Liver (tissue), 9 donors: ENCODE results near the gene AHI1. TPM values are rescaled to one million over a fixed set of nuclear protein-coding genes. Genes with fewer than 3 reads are reported as not detected.

Experiments used
- DNase-seq: peaks from one replicate; pipeline ENCODE4 v3.0.0-alpha.2; 2017; ENCODE audit warnings: low spot score
- H3K27ac ChIP-seq, 2 donors: one replicate each; pipeline ENCODE4 v1.7.0; 2013; ENCODE audit warnings: inconsistent platforms in 2 of 2, low read length in 2 of 2, control low read depth in 1 of 2, low read depth in 1 of 2, mild to moderate bottlenecking in 1 of 2
- H3K27me3 ChIP-seq, 4 donors: one replicate each; pipeline versions ENCODE4 v1.6.1 to v1.7.0; 2013; ENCODE audit warnings: low read length in 3 of 4, inconsistent platforms in 1 of 4, mild to moderate bottlenecking in 1 of 4, moderate library complexity in 1 of 4; ENCODE audit not compliant: control insufficient read depth in 4 of 4, insufficient read depth in 4 of 4
- H3K36me3 ChIP-seq, 4 donors: one replicate each; pipeline versions ENCODE4 v1.6.1 to v1.7.0; 2013; ENCODE audit warnings: low read length in 3 of 4, mild to moderate bottlenecking in 3 of 4, low read depth in 1 of 4, moderate library complexity in 1 of 4; ENCODE audit not compliant: control insufficient read depth in 4 of 4, insufficient read depth in 3 of 4
- H3K4me1 ChIP-seq, 4 donors: one replicate each; pipeline versions ENCODE4 v1.6.1 to v1.7.0; 2013; ENCODE audit warnings: low read length in 3 of 4, mild to moderate bottlenecking in 3 of 4, moderate library complexity in 1 of 4; ENCODE audit not compliant: control insufficient read depth in 4 of 4, insufficient read depth in 4 of 4
- H3K4me3 ChIP-seq, 3 donors: one replicate each; pipeline versions ENCODE4 v1.6.1 to v1.7.0; 2013; ENCODE audit warnings: low read length in 3 of 3, control low read depth in 1 of 3, low read depth in 1 of 3, mild to moderate bottlenecking in 1 of 3
- H3K9ac ChIP-seq, 2 donors: one replicate each; pipeline ENCODE4 v1.7.0; 2013; ENCODE audit warnings: low read length in 2 of 2, mild to moderate bottlenecking in 2 of 2, moderate library complexity in 2 of 2, control low read depth in 1 of 2, low read depth in 1 of 2
- H3K9me3 ChIP-seq, 4 donors: one replicate each; pipeline versions ENCODE4 v1.6.1 to v1.7.0; 2013; ENCODE audit warnings: low read length in 3 of 4; ENCODE audit not compliant: control insufficient read depth in 4 of 4
- EGR1 ChIP-seq, 2 donors: IDR thresholded peaks; 2 replicates each; pipeline ENCODE4 v1.6.1; 2016 to 2018; ENCODE audit warnings: antibody characterized with exemption in 2 of 2, low read depth in 2 of 2
- FOXA1 ChIP-seq: IDR thresholded peaks from 2 replicates; pipeline ENCODE4 v1.6.1; 2016; ENCODE audit warnings: antibody characterized with exemption
- HNF4G ChIP-seq: IDR thresholded peaks from 2 replicates; pipeline ENCODE4 v1.6.1; 2016; ENCODE audit warnings: antibody characterized with exemption
- NR2F2 ChIP-seq: IDR thresholded peaks from 2 replicates; pipeline ENCODE4 v1.6.1; 2016; ENCODE audit warnings: antibody characterized with exemption
- RXRA ChIP-seq, 2 donors: IDR thresholded peaks; 2 replicates each; pipeline ENCODE4 v1.6.1; 2017 to 2018; ENCODE audit warnings: antibody characterized with exemption in 2 of 2, mild to moderate bottlenecking in 1 of 2
- WGBS: extraction: QIAGEN DNeasy Blood & Tissue Kit; methylation state at CpG from one replicate; pipeline ENCODE4 v1.1.7; 2013; 5-methylcytosine and 5-hydroxymethylcytosine counted together
- polyA plus RNA-seq, 2 donors: library from polyadenylated mRNA; stranded (reverse) in 1 of 2; unstranded in 1 of 2; fragments of 200-250 nt in 1 of 2; fragments of >200 nt in 1 of 2; fragmentation: Nextera tagmentation in 1 of 2; extraction: Ambion mirVana in 1 of 2; gene quantifications; one replicate each; pipeline versions ENCODE4 v1.2.1 to v1.2.3, GENCODE V29; 2013 to 2015
- total RNA-seq, 2 donors: library from RNA; depleted of rRNA; stranded (reverse); fragments of >200 nt; gene quantifications; one replicate each; pipeline ENCODE4 v1.2.3, GENCODE V29; 2014
- TF ChIP-seq, protein P1 (sequence below): IDR thresholded peaks from 2 replicates; pipeline ENCODE4 v1.6.1; 2016; ENCODE audit warnings: antibody characterized with exemption
- TF ChIP-seq, protein P2 (sequence below): IDR thresholded peaks from 2 replicates; pipeline ENCODE4 v1.6.1; 2016; ENCODE audit warnings: antibody characterized with exemption
- TF ChIP-seq, protein P3 (sequence below): IDR thresholded peaks from 2 replicates; pipeline ENCODE4 v1.6.1; 2016; ENCODE audit warnings: antibody characterized with exemption
- TF ChIP-seq, protein P4 (sequence below): IDR thresholded peaks from 2 replicates; pipeline ENCODE4 v1.6.1; 2016; ENCODE audit warnings: antibody characterized with exemption, mild to moderate bottlenecking
- donor health status: healthy.
- donor health status: healthy.
- donor health status: healthy.
- donor health status: healthy.
- donor health status: healthy.

The AHI1 gene
- total and polyA plus RNA-seq, 4 donors: 2.0 to 14.4 (median 9.0) TPM

DNA sequence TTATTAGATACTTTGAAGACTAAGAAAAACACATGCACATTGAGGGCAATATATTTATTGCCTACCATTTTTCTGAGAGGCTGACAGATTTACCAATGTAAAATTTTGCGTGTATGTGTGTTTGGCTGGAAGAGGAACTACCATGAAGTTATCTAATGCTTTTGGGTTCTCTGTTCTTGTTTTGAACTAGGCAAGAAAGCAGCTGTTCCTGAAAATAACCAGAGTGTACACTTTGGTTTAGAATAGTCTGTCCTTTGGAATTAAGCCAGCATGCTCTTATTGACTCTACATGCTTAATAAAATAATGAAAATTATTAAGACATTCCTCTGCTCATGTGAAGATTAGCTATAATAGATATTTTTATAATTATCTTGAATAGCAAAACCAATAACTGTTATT is 187.2 kb downstream of the AHI1 start:
- 69% methylated on average over 1 of the region's 1 CpG for WGBS

DNA sequence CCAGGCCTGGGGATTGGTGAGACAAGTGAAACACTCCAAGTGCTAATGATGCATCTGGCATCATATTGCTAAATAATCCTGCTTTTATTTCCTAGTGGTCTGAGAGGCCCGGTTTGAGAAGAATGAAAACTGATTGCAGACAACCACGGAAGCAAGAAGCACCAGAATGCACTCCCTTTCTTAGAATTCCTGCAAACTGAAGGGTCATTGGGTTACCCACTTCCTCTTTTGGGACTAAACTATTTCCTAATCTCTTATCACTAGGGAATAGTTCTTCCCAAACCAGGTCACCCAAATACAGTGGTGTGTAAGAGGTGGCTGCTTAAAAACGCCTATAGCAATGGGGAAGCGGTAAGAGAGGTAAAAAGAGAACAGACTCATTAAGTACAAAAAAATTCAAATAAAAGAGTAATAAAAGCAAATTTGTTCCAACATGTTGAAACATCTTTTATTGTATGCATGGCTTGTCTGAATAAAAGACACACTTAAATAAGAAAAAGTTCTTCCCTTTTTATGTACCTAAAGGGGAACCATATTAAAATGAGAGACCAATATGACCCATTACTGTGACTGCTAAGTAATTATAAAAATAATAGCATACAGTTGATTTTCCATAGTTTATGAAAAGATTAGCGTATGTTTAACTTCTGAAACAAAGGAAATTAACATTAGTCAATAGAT is 190.7 kb downstream of the AHI1 start:
- Histone ChIP-seq H3K4me3 (no peak overlapping the region), H3K9me3 (peaks cover 0 to 2% (median 0%) of the 10 kb centered on the region in 4 donors), H3K27ac (no peak overlapping the region), H3K4me1 (no peaks in the 10 kb centered on the region), H3K9ac (no peak overlapping the region), H3K36me3 (peaks cover 0 to 2% (median 1%) of the 10 kb centered on the region in 4 donors), H3K27me3 (no peaks in the 10 kb centered on the region)
- DNase-seq: no peak
- 85% methylated on average over 5 of the region's 5 CpGs for WGBS
- TF ChIP-seq, protein P1, sequence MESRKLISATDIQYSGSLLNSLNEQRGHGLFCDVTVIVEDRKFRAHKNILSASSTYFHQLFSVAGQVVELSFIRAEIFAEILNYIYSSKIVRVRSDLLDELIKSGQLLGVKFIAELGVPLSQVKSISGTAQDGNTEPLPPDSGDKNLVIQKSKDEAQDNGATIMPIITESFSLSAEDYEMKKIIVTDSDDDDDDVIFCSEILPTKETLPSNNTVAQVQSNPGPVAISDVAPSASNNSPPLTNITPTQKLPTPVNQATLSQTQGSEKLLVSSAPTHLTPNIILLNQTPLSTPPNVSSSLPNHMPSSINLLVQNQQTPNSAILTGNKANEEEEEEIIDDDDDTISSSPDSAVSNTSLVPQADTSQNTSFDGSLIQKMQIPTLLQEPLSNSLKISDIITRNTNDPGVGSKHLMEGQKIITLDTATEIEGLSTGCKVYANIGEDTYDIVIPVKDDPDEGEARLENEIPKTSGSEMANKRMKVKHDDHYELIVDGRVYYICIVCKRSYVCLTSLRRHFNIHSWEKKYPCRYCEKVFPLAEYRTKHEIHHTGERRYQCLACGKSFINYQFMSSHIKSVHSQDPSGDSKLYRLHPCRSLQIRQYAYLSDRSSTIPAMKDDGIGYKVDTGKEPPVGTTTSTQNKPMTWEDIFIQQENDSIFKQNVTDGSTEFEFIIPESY: no peak
- no peak for TF ChIP-seq RXRA (IDR thresholded peaks at IDR 0.05)
- TF ChIP-seq, protein P2, sequence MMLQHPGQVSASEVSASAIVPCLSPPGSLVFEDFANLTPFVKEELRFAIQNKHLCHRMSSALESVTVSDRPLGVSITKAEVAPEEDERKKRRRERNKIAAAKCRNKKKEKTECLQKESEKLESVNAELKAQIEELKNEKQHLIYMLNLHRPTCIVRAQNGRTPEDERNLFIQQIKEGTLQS: no peak

More for the DNA sequence above, 187.2 kb downstream of the AHI1 start:
- Histone ChIP-seq H3K36me3 (peaks cover 0 to 2% (median 0%) of the 10 kb centered on the region in 4 donors), H3K4me3 (no peak overlapping the region), H3K9ac (no peak overlapping the region), H3K27ac (no peak overlapping the region), H3K9me3 (no peaks in the 10 kb centered on the region), H3K4me1 (no peaks in the 10 kb centered on the region), H3K27me3 (no peaks in the 10 kb centered on the region)
- DNase-seq: no peak
- TF ChIP-seq EGR1 (IDR thresholded peaks at IDR 0.05; ENCODE audit: low read depth in 2 of 2) (no peak), RXRA (IDR thresholded peaks at IDR 0.05) (no peak), NR2F2 (no peak)
- TF ChIP-seq, protein P3, sequence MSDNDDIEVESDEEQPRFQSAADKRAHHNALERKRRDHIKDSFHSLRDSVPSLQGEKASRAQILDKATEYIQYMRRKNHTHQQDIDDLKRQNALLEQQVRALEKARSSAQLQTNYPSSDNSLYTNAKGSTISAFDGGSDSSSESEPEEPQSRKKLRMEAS: no peak

DNA sequence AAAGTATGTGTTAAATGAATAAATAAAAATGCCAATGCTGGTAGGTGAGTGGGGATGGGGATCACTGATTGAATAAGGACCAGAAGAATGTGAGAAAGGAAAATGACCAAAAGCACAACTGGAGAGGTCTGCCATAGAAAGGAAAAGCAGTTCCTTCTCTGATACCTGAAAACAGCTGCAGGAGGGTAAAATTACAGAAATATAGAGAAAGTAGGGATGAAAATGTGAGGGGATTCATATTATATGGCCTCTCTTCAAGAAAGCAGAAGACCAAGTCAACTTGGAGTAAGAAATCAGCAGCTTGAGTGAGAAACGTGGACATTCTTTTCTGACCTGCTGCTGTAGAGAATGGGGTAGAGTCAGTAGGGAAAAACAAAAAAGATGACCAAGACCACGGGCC is 191.4 kb downstream of the AHI1 start:
- WGBS: 90% methylated on average over 2 of the region's 2 CpGs
- no peak overlapping the region for H3K27ac ChIP-seq
- no peaks in the 10 kb centered on the region for H3K4me1 ChIP-seq
- H3K9ac ChIP-seq: no peak overlapping the region
- peaks cover 0 to 2% (median 0%) of the 10 kb centered on the region in 4 donors for H3K9me3 ChIP-seq
- no peaks in the 10 kb centered on the region for H3K27me3 ChIP-seq
- H3K4me3 ChIP-seq: no peak overlapping the region
- no peak for DNase-seq
- peaks cover 0 to 2% (median 1%) of the 10 kb centered on the region in 4 donors for H3K36me3 ChIP-seq
- TF ChIP-seq RXRA (IDR thresholded peaks at IDR 0.05) (no peak), HNF4G (no peak), FOXA1 (no peak)
- TF ChIP-seq, protein P4, sequence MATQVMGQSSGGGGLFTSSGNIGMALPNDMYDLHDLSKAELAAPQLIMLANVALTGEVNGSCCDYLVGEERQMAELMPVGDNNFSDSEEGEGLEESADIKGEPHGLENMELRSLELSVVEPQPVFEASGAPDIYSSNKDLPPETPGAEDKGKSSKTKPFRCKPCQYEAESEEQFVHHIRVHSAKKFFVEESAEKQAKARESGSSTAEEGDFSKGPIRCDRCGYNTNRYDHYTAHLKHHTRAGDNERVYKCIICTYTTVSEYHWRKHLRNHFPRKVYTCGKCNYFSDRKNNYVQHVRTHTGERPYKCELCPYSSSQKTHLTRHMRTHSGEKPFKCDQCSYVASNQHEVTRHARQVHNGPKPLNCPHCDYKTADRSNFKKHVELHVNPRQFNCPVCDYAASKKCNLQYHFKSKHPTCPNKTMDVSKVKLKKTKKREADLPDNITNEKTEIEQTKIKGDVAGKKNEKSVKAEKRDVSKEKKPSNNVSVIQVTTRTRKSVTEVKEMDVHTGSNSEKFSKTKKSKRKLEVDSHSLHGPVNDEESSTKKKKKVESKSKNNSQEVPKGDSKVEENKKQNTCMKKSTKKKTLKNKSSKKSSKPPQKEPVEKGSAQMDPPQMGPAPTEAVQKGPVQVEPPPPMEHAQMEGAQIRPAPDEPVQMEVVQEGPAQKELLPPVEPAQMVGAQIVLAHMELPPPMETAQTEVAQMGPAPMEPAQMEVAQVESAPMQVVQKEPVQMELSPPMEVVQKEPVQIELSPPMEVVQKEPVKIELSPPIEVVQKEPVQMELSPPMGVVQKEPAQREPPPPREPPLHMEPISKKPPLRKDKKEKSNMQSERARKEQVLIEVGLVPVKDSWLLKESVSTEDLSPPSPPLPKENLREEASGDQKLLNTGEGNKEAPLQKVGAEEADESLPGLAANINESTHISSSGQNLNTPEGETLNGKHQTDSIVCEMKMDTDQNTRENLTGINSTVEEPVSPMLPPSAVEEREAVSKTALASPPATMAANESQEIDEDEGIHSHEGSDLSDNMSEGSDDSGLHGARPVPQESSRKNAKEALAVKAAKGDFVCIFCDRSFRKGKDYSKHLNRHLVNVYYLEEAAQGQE: no peak
